ENCODE data around the gene MTMR3.

DNA sequence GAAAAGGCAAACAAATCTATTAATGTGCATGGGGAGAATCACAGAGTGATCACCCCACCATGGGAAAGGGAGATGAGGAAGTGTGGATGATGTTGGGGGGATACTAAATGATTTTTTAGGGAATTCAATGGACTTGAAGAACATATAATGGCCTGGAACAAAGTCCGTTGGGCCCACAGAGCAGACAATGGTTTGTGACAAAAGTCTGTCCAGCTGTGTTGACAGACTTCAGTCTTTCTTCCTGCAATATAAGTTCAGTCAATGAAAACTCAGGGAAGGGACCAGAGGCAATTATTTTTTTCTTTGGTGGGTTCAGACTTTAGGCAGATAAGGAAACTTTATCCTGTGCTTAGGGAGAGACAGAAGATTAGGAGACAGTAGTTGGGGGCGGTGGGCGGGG, 179.3 kb downstream of the MTMR3 start:
- TF ChIP-seq, protein P1, sequence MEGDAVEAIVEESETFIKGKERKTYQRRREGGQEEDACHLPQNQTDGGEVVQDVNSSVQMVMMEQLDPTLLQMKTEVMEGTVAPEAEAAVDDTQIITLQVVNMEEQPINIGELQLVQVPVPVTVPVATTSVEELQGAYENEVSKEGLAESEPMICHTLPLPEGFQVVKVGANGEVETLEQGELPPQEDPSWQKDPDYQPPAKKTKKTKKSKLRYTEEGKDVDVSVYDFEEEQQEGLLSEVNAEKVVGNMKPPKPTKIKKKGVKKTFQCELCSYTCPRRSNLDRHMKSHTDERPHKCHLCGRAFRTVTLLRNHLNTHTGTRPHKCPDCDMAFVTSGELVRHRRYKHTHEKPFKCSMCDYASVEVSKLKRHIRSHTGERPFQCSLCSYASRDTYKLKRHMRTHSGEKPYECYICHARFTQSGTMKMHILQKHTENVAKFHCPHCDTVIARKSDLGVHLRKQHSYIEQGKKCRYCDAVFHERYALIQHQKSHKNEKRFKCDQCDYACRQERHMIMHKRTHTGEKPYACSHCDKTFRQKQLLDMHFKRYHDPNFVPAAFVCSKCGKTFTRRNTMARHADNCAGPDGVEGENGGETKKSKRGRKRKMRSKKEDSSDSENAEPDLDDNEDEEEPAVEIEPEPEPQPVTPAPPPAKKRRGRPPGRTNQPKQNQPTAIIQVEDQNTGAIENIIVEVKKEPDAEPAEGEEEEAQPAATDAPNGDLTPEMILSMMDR (IDR thresholded peaks at IDR 0.05; ENCODE audit: low read length) = no peak
- TF ChIP-seq EZH2 (optimal IDR thresholded peaks at IDR 0.05; ENCODE audit: low read depth, low read length) = no peak

Measured in MM.1S (cell line).